ENCODE results near the gene CACFD1. TPM values are rescaled to one million over a fixed set of nuclear protein-coding genes. Genes with fewer than 3 reads are reported as not detected.

Gene CACFD1
- total RNA-seq, 1 donor from 2014 or later = 22.3 TPM

DNA sequence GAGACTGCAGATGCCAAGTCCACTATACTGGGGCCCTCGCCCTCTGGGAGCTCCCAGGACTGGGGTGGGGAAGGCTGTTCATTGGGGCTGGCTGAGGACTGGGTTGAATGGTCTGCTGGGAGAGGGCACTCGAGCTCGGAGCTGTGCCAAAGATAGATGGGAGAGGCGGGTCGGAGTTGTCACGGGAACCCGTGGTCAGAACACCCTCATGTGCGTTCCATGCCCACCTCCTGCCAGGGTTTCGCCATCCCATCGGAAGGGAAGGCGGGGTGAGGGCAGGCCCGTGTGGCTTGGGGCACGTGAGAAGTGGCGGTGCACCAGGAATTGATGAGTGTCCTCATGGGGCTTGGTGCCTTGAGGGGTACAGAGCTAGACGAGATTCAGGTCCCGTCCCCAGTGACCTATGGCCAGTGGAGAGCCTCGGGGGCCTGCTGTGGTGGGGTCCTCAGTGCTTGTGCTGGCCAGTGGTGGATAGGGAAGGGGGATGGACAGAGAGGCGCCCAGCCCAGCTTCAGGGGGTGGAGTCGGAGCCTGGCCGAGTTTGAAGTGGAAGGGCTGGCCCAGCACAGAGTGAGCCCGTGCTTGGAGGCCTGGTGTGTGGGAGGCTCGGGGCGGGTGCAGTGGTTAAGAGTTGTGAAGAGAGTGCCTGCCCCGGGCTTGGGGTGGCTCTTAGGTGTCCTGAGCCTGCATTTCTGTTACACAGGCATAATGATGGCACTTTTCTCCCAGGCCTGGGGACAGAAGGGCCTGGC lies 4.3 kb downstream of the CACFD1 start:
- no peak for DNase-seq (ENCODE audit: low spot score)
- TF ChIP-seq, protein P1, sequence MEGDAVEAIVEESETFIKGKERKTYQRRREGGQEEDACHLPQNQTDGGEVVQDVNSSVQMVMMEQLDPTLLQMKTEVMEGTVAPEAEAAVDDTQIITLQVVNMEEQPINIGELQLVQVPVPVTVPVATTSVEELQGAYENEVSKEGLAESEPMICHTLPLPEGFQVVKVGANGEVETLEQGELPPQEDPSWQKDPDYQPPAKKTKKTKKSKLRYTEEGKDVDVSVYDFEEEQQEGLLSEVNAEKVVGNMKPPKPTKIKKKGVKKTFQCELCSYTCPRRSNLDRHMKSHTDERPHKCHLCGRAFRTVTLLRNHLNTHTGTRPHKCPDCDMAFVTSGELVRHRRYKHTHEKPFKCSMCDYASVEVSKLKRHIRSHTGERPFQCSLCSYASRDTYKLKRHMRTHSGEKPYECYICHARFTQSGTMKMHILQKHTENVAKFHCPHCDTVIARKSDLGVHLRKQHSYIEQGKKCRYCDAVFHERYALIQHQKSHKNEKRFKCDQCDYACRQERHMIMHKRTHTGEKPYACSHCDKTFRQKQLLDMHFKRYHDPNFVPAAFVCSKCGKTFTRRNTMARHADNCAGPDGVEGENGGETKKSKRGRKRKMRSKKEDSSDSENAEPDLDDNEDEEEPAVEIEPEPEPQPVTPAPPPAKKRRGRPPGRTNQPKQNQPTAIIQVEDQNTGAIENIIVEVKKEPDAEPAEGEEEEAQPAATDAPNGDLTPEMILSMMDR (IDR thresholded peaks at IDR 0.05) = no peak
- Mint-ChIP-seq H3K4me3 (ENCODE audit: unreplicated experiment) (no peak overlapping the region), H3K9me3 (ENCODE audit: low read depth) (no peaks in the 10 kb centered on the region), H3K27ac (ENCODE audit: unreplicated experiment) (no peak overlapping the region), H3K36me3 (ENCODE audit: low read depth) (peaks cover 3% of the 10 kb centered on the region), H3K27me3 (ENCODE audit: low read depth) (no peaks in the 10 kb centered on the region), H3K4me1 (ENCODE audit: low read depth) (peaks cover 14% of the 10 kb centered on the region)

DNA sequence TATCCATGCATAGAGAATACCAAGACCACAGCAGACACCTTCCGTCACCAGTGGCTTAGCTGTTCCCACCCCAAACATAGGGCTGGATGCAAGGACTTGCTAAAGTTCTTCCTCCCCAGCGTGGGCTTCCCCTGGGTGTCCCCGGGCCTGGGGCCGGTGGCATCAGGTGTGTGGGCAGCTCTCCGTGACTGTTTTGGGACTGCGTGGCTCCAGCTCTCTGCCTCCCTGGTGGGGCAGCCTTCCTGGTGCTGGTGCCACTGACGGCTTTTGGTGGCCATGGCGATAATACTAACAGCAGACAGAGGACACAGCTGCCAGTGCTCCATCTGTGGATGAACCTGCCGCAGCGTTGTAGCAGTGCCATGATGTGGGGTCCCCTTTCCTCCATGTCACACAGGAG lies 4.9 kb downstream of the CACFD1 start:
- TF ChIP-seq, protein P1 (IDR thresholded peaks at IDR 0.05) = no peak
- H3K27ac Mint-ChIP-seq (ENCODE audit: unreplicated experiment) = no peak overlapping the region
- no peaks in the 10 kb centered on the region for H3K27me3 Mint-ChIP-seq (ENCODE audit: low read depth)
- no peak for DNase-seq (ENCODE audit: low spot score)
- no peak overlapping the region for H3K4me3 Mint-ChIP-seq (ENCODE audit: unreplicated experiment)
- H3K4me1 Mint-ChIP-seq (ENCODE audit: low read depth) = peaks cover 11% of the 10 kb centered on the region
- no peaks in the 10 kb centered on the region for H3K9me3 Mint-ChIP-seq (ENCODE audit: low read depth)
- peaks cover 3% of the 10 kb centered on the region for H3K36me3 Mint-ChIP-seq (ENCODE audit: low read depth)

DNA sequence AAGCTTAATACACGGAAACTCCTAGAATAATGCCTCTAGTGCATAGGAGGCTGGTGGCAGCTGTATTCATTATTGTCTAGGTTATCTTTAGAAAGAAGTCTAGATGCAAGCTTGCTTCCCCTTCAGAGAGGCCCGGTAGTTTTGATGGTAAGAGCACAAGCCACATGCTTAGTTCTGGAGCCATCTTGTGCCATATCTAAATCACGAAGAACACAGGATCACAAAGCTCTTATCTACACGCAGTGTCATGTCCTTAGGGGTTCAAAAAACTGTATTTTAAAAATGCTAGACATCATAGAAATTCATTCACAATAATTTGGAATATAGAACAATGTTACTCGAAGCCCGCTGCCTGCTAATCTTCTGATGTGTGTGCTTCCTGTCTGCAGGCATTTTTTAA lies 6.2 kb downstream of the CACFD1 start:
- TF ChIP-seq, protein P1 (IDR thresholded peaks at IDR 0.05) = no peak

DNA sequence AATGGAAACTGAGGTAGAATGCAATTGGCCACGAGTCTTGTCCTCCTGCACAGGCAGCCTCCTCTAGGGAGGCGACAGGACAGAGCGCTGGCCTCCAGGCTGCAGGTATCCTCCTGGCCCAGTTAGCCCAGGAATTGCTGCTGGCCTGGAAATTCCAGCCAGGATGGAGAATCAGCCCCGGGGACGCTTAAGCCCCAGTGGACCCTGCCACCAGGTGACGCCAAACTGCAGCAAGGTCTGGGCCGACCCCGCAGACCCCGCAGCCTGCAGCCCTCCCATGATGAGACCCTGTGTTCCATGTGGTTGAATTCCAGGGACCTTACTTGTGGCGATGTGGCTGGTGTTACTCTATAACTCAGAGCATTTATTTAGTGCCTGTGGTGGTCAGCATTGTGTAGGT lies 7.3 kb downstream of the CACFD1 start:
- H3K27ac Mint-ChIP-seq (ENCODE audit: unreplicated experiment) = no peak overlapping the region
- no peak for DNase-seq (ENCODE audit: low spot score)
- H3K9me3 Mint-ChIP-seq (ENCODE audit: low read depth) = no peaks in the 10 kb centered on the region
- no peak overlapping the region for H3K4me3 Mint-ChIP-seq (ENCODE audit: unreplicated experiment)
- peaks cover 5% of the 10 kb centered on the region for H3K36me3 Mint-ChIP-seq (ENCODE audit: low read depth)
- H3K4me1 Mint-ChIP-seq (ENCODE audit: low read depth) = no peaks in the 10 kb centered on the region
- no peaks in the 10 kb centered on the region for H3K27me3 Mint-ChIP-seq (ENCODE audit: low read depth)
- TF ChIP-seq, protein P1 (IDR thresholded peaks at IDR 0.05) = no peak

More for the DNA sequence above, 6.2 kb downstream of the CACFD1 start:
- no peak for DNase-seq (ENCODE audit: low spot score)
- Mint-ChIP-seq H3K9me3 (ENCODE audit: low read depth) (no peaks in the 10 kb centered on the region), H3K4me3 (ENCODE audit: unreplicated experiment) (no peak overlapping the region), H3K27me3 (ENCODE audit: low read depth) (no peaks in the 10 kb centered on the region), H3K27ac (ENCODE audit: unreplicated experiment) (no peak overlapping the region), H3K36me3 (ENCODE audit: low read depth) (peaks cover 3% of the 10 kb centered on the region), H3K4me1 (ENCODE audit: low read depth) (peaks cover 5% of the 10 kb centered on the region)

DNA sequence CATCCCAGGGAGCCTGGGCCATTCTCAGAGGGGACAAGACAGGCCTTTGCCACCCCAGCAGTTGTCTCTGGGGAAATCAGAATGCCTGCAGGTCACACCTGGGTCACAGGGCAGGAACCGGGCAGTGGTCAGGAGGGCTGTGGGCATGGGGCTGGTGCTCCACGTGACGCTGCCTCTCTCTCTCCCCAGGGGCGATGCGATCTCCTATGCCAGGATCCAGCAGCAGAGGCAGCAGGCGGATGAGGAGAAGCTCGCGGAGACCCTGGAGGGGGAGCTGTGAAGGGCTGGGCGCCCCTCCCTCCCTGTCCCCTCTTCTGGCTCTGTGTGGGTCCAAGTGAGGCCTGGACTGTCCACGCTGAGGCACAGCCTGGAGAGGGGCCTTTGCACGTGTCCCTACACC lies 8.6 kb downstream of the CACFD1 start:
- no peak for DNase-seq (ENCODE audit: low spot score)
- Mint-ChIP-seq H3K9me3 (ENCODE audit: low read depth) (no peaks in the 10 kb centered on the region), H3K4me3 (ENCODE audit: unreplicated experiment) (no peak overlapping the region), H3K27me3 (ENCODE audit: low read depth) (no peaks in the 10 kb centered on the region), H3K36me3 (ENCODE audit: low read depth) (peaks cover 5% of the 10 kb centered on the region), H3K27ac (ENCODE audit: unreplicated experiment) (no peak overlapping the region), H3K4me1 (ENCODE audit: low read depth) (no peaks in the 10 kb centered on the region)
- TF ChIP-seq, protein P1 (IDR thresholded peaks at IDR 0.05) = no peak

Data from chondrocyte (in vitro differentiated cells).